Astrocyte (in vitro differentiated cells and primary cell): ENCODE results near the gene VEGFB.

Experiments used
- CTCF ChIP-seq: IDR thresholded peaks from 2 replicates; pipeline ENCODE4 v1.5.1; 2011; ENCODE audit warnings: low read depth, mild to moderate bottlenecking, inconsistent platforms, low read length, moderate library complexity; ENCODE audit not compliant: insufficient read depth
- EZH2 ChIP-seq: IDR thresholded peaks from 2 replicates; pipeline ENCODE4 v1.6.1; 2012; ENCODE audit warnings: mild to moderate bottlenecking, low read length, inconsistent platforms; ENCODE audit not compliant: insufficient read depth

GRCh38 chr11:64229744-64230170 is 4.6 kb upstream of the VEGFB start:
- no peak for TF ChIP-seq CTCF
- TF ChIP-seq EZH2, result no peak
